BE2C (cell line): ENCODE measurements around the gene PDCL3.

Source experiments
- DNase-seq: peaks from one replicate; pipeline ENCODE4 v3.0.0-alpha.2; 2020
- H3K27me3 ChIP-seq: fragments of 250-450 bp; sonication (Bioruptor Pico); 2 replicates; pipeline ENCODE4 v1.5.1; 2020; ENCODE audit warnings: mild to moderate bottlenecking
- H3K36me3 ChIP-seq: fragments of 250-450 bp; sonication (Bioruptor Pico); 2 replicates; pipeline ENCODE4 v1.5.1; 2020; ENCODE audit warnings: mild to moderate bottlenecking
- H3K4me1 ChIP-seq: fragments of 250-450 bp; sonication (Bioruptor Pico); 2 replicates; pipeline ENCODE4 v1.5.1; 2020
- H3K4me3 ChIP-seq: 2 replicates; pipeline ENCODE4 v1.5.1; 2011; ENCODE audit warnings: low read depth, low read length
- H3K9me3 ChIP-seq: fragments of 250-450 bp; sonication (Bioruptor Pico); 2 replicates; pipeline ENCODE4 v1.5.1; 2020
- CTCF ChIP-seq: IDR thresholded peaks from 2 replicates; pipeline ENCODE4 v1.5.1; 2012; ENCODE audit warnings: mild to moderate bottlenecking, low read depth, low read length

PDCL3 gene

GRCh38 chr2:100615471-100615870, 52.7 kb downstream of the PDCL3 start:
- Histone ChIP-seq H3K27me3 (no peaks in the 10 kb centered on the region), H3K4me1 (no peaks in the 10 kb centered on the region), H3K4me3 (no peak overlapping the region), H3K36me3 (no peaks in the 10 kb centered on the region), H3K9me3 (no peaks in the 10 kb centered on the region)
- no peak for DNase-seq
- TF ChIP-seq CTCF = no peak

GRCh38 chr2:100615886-100616285, 53.1 kb downstream of the PDCL3 start:
- no peak overlapping the region for H3K4me3 ChIP-seq
- TF ChIP-seq CTCF = no peak
- H3K4me1 ChIP-seq = no peaks in the 10 kb centered on the region
- no peaks in the 10 kb centered on the region for H3K27me3 ChIP-seq
- no peaks in the 10 kb centered on the region for H3K36me3 ChIP-seq
- no peak for DNase-seq
- H3K9me3 ChIP-seq = no peaks in the 10 kb centered on the region

GRCh38 chr2:100616841-100617390, 54.1 kb downstream of the PDCL3 start:
- H3K27me3 ChIP-seq = no peaks in the 10 kb centered on the region
- TF ChIP-seq CTCF = no peak

GRCh38 chr2:100619951-100620350, 57.2 kb downstream of the PDCL3 start:
- TF ChIP-seq CTCF = no peak
- Histone ChIP-seq H3K27me3 (no peaks in the 10 kb centered on the region), H3K36me3 (no peaks in the 10 kb centered on the region), H3K4me3 (no peak overlapping the region), H3K4me1 (no peaks in the 10 kb centered on the region), H3K9me3 (no peaks in the 10 kb centered on the region)
- no peak for DNase-seq

More at GRCh38 chr2:100616841-100617390, 54.1 kb downstream of the PDCL3 start:
- no peaks in the 10 kb centered on the region for H3K4me1 ChIP-seq
- H3K36me3 ChIP-seq = no peaks in the 10 kb centered on the region
- H3K4me3 ChIP-seq = no peak overlapping the region
- no peaks in the 10 kb centered on the region for H3K9me3 ChIP-seq
- DNase-seq = no peak

- H3K4me1 ChIP-seq = no peaks in the 10 kb centered on the region
- no peak for TF ChIP-seq CTCF
- no peak for DNase-seq
- H3K27me3 ChIP-seq = no peaks in the 10 kb centered on the region
- no peaks in the 10 kb centered on the region for H3K9me3 ChIP-seq
- H3K36me3 ChIP-seq = no peaks in the 10 kb centered on the region
- H3K4me3 ChIP-seq = no peak overlapping the region
Observed at GRCh38 chr2:100620481-100620880, 57.7 kb downstream of the PDCL3 start.

- DNase-seq = no peak
- Histone ChIP-seq H3K36me3 (no peaks in the 10 kb centered on the region), H3K27me3 (no peaks in the 10 kb centered on the region), H3K4me1 (no peaks in the 10 kb centered on the region), H3K9me3 (no peaks in the 10 kb centered on the region), H3K4me3 (no peak overlapping the region)
- no peak for TF ChIP-seq CTCF
Observed at GRCh38 chr2:100621371-100621951, 58.7 kb downstream of the PDCL3 start.
